NCI-H446 treated with DMSO at 0.1 percent for 48 hours (cell line): Measurements from ENCODE around the gene KIFC1.
"Not testable (repeated sequence)": the region's sequence is repeated elsewhere in the genome, so short reads cannot be mapped to it uniquely, and the experiment has no call there.

Source experiments
- DNase-seq: peaks from one replicate; lab custom pipeline; 2025; lab: John Stamatoyannopoulos, UW

The KIFC1 gene

GRCh38 chr6:33391278-33391921 lies at the start of gene KIFC1:
KIFC1 (plus strand) TSS chr6:33391823; CDS start chr6:33391986, 163 bp downstream.
- peak; percentile 99 for DNase-seq

- not testable (repeated sequence) for DNase-seq
Measured at GRCh38 chr6:33343606-33343952, 48.0 kb upstream of the KIFC1 start.

GRCh38 chr6:33343953-33344611 lies 47.5 kb upstream of the KIFC1 start:
- DNase-seq, result no peak

GRCh38 chr6:33344701-33345697 lies 46.6 kb upstream of the KIFC1 start:
- DNase-seq, result no peak

- DNase-seq, result not testable (repeated sequence)
Measured at GRCh38 chr6:33346972-33347371, 44.7 kb upstream of the KIFC1 start.

GRCh38 chr6:33347816-33348215 lies 43.8 kb upstream of the KIFC1 start:
- DNase-seq, result no peak

- not testable (repeated sequence) for DNase-seq
Measured at GRCh38 chr6:33355860-33356259, 35.8 kb upstream of the KIFC1 start.

GRCh38 chr6:33356295-33356694 lies 35.3 kb upstream of the KIFC1 start:
- no peak for DNase-seq

- not testable (repeated sequence) for DNase-seq
Measured at GRCh38 chr6:33357160-33357871, 34.3 kb upstream of the KIFC1 start.

GRCh38 chr6:33359331-33359730 lies 32.3 kb upstream of the KIFC1 start:
- no peak for DNase-seq

GRCh38 chr6:33363486-33363885 lies 28.1 kb upstream of the KIFC1 start:
- not testable (repeated sequence) for DNase-seq

GRCh38 chr6:33364475-33365205 lies 27.0 kb upstream of the KIFC1 start:
- DNase-seq, result not testable (repeated sequence)

GRCh38 chr6:33365206-33365971 lies 26.2 kb upstream of the KIFC1 start:
- DNase-seq, result not testable (repeated sequence)

GRCh38 chr6:33367009-33367714 lies 24.5 kb upstream of the KIFC1 start:
- no peak for DNase-seq

GRCh38 chr6:33367715-33368025 lies 24.0 kb upstream of the KIFC1 start:
- not testable (repeated sequence) for DNase-seq

- DNase-seq, result not testable (repeated sequence)
Measured at GRCh38 chr6:33371901-33372300, 19.7 kb upstream of the KIFC1 start.

- DNase-seq, result no peak
Measured at GRCh38 chr6:33372526-33373123, 19.0 kb upstream of the KIFC1 start.

- DNase-seq, result no peak
Measured at GRCh38 chr6:33373960-33374910, 17.4 kb upstream of the KIFC1 start.
